H1 (cell line): ENCODE measurements around the gene WASL.

Experiments used
- EP300 ChIP-seq, 2 experiments: IDR thresholded peaks; 1 replicate in 1 of 2; 2 replicates in 1 of 2; pipeline ENCODE4 v1.6.1; 2011 to 2012; ENCODE audit warnings: low read depth in 2 of 2, low read length in 2 of 2, mild to moderate bottlenecking in 2 of 2, borderline replicate concordance in 1 of 2, inconsistent platforms in 1 of 2, moderate library complexity in 1 of 2
- JUND ChIP-seq: IDR thresholded peaks from 2 replicates; pipeline ENCODE4 v1.6.1; 2011; ENCODE audit warnings: mild to moderate bottlenecking, improper control_type of control experiment, low read length
- POLR2AphosphoS5 ChIP-seq: IDR thresholded peaks from 2 replicates; pipeline ENCODE4 v1.6.1; 2011; ENCODE audit warnings: low read depth, low read length
- RFX5 ChIP-seq: IDR thresholded peaks from 2 replicates; pipeline ENCODE4 v1.6.1; 2011; ENCODE audit warnings: low read depth, low read length, improper control_type of control experiment, borderline replicate concordance
- TF ChIP-seq, protein P1 (sequence below), 3 experiments: IDR thresholded peaks; 1 replicate in 2 of 3; 2 replicates in 1 of 3; pipeline versions ENCODE4 v1.5.1 to v1.6.1; 2011; ENCODE audit warnings: low read length in 3 of 3, mild to moderate bottlenecking in 3 of 3, inconsistent platforms in 2 of 3, low read depth in 1 of 3, moderate library complexity in 1 of 3; ENCODE audit not compliant: insufficient read depth in 1 of 3; ENCODE audit errors: control extremely low read depth in 1 of 3

DNA sequence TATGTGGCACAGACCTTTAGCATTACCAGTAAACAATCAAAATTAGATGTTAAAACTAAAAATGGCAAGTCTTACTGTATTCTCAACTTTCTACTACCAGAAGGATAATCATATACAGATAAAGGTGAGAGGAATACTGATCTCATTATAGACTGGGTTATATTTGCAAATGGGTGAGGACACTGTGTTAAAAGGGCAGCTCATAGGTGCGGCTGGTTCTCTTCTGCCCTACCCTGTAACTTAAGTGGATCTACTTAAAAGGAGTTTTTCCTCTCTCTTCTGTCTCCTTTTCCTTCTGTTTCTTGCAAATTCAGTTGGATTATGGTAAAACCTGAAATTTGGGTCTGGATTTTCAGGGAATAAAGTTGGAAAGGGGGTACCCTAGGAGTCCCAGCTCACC is 33.0 kb downstream of the WASL start:
- no peak for TF ChIP-seq RFX5
- no peak for TF ChIP-seq POLR2AphosphoS5
- TF ChIP-seq, protein P1, sequence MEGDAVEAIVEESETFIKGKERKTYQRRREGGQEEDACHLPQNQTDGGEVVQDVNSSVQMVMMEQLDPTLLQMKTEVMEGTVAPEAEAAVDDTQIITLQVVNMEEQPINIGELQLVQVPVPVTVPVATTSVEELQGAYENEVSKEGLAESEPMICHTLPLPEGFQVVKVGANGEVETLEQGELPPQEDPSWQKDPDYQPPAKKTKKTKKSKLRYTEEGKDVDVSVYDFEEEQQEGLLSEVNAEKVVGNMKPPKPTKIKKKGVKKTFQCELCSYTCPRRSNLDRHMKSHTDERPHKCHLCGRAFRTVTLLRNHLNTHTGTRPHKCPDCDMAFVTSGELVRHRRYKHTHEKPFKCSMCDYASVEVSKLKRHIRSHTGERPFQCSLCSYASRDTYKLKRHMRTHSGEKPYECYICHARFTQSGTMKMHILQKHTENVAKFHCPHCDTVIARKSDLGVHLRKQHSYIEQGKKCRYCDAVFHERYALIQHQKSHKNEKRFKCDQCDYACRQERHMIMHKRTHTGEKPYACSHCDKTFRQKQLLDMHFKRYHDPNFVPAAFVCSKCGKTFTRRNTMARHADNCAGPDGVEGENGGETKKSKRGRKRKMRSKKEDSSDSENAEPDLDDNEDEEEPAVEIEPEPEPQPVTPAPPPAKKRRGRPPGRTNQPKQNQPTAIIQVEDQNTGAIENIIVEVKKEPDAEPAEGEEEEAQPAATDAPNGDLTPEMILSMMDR (IDR thresholded peaks at IDR 0.05; ENCODE audit: control extremely low read depth in 1 of 3, insufficient read depth in 1 of 3, low read depth in 1 of 3, low read length in 3 of 3), result no peak
- no peak for TF ChIP-seq JUND
- TF ChIP-seq EP300 (IDR thresholded peaks at IDR 0.05; ENCODE audit: borderline replicate concordance in 1 of 2, low read depth in 2 of 2, low read length in 2 of 2), result no peak
